Measurements from ENCODE around the gene UTP11. TPM values are rescaled to one million over a fixed set of nuclear protein-coding genes. Genes with fewer than 3 reads are reported as not detected.

Gene UTP11
- total RNA-seq, 2 experiments from 2014 or later: 51.2 to 52.3 TPM

DNA sequence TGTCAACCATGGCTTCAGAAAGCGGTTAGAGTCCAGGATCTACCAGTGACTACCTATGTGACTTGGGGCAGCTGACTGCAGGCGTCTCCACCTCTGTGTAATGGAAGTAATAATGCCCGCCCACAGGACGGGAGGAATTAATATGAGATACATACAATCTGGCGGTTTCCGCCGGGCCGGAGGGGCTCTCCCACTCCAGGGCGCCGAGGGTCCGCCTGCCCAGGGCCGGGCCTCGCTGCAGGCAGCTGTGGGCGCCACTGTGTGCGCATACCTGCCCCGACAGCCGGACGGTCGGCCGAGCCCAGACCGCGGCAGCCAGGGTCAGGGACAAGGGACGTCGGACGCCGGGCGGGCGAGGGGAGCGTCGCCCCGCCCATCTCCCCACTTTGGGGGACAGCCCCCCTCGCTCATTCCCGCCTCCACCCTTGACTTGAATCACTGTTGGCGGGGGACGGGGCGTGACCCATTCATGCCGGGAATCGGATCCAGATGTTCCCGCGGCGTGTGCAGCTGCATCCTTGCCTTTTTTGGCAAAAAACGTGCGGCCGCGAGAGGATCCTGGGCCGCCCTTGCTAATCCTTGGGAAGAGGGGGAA is 16.7 kb upstream of the UTP11 start:
- Mint-ChIP-seq H3K27ac (peak overlapping the region; percentile 66), H3K4me3 (peak overlapping the region; percentile 45), H3K27me3 (no peaks in the 10 kb centered on the region), H3K9me3 (no peaks in the 10 kb centered on the region), H3K36me3 (peaks cover 6% of the 10 kb centered on the region), H3K4me1 (ENCODE audit: low read depth) (peaks cover 31% of the 10 kb centered on the region)
- CTCF ChIA-PET: no interaction called here
- DNase-seq: peak; percentile 59
- POLR2A ChIA-PET: interaction anchor here (1.9 kb wide), 1 partner anchor 17 kb away, joined by 4 read pairs; the partner anchor contains the start of gene UTP11
- intact Hi-C loops (cut with micrococcal nuclease): loop anchor here (1.0 kb wide), 1 partner anchor 13 kb away; no protein-coding TSS in a partner anchor

DNA sequence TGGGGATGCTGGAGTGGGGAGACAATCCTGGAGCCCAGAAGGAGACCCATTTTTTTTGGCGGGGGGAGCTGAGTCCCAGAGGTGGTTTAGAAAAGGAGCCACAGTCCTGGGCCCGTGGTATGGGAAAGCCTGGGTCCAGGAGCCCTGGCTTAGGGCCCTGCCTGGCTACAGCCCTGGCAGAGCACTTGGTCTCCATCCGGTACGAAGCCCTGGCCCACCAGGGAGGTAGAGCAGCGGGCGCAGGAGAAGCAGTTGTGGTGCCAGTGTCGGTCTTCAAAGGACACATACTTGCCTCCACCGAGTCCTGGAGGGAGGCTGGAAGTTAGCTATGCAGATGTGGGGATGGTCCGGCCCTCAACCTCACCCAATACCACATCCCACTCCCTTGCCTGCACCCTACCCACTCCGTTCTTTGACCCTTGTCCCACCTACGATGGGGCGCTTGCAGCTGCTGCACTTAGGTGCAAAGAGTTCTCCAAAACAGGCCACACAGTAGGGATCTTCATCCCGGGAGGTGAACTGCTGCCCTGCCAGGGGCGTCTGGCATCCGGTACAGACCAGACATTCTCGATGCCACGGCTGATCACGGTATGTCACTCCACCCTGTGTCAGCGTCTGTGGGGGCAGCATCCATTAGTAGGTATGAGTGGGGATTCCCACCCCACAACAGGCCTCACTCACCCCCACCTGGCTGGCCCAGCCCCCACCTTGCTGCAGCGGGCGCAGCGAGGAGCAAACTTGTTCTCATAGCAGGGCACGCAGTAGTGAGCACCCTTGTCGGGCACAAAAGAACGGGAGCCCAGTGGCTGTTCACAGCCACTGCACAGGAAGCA is 15.1 kb upstream of the UTP11 start:
- DNase-seq: no peak
- Mint-ChIP-seq H3K27me3 (no peaks in the 10 kb centered on the region), H3K9me3 (no peaks in the 10 kb centered on the region), H3K4me1 (ENCODE audit: low read depth) (peaks cover 34% of the 10 kb centered on the region), H3K4me3 (no peak overlapping the region), H3K36me3 (peaks cover 6% of the 10 kb centered on the region), H3K27ac (no peak overlapping the region)
- intact Hi-C loops (cut with micrococcal nuclease): no loop called here
- ChIA-PET POLR2A (interaction anchor here (2.2 kb wide), 1 partner anchor 16 kb away, joined by 6 read pairs; the partner anchor contains the start of gene UTP11), CTCF (no interaction called here)

- Mint-ChIP-seq H3K27ac (no peak overlapping the region), H3K36me3 (peaks cover 6% of the 10 kb centered on the region), H3K4me1 (ENCODE audit: low read depth) (peaks cover 36% of the 10 kb centered on the region), H3K4me3 (no peak overlapping the region), H3K9me3 (no peaks in the 10 kb centered on the region), H3K27me3 (no peaks in the 10 kb centered on the region)
- intact Hi-C loops (cut with micrococcal nuclease): no loop called here
- POLR2A ChIA-PET: interaction anchor here (1.0 to 2.2 kb wide), 2 partner anchors 15 to 17 kb away, joined by 3 to 6 read pairs; partner anchors contain the start of gene UTP11
- DNase-seq: no peak
- CTCF ChIA-PET: no interaction called here
Observed at GRCh38 chr1:37998089-37998808, 14.3 kb upstream of the UTP11 start.

- ChIA-PET CTCF (interaction anchor here (2.2 kb wide), 1 partner anchor 9 kb away, joined by 19 read pairs; the partner anchor contains the start of gene SF3A3), POLR2A (interaction anchor here (1.0 to 2.2 kb wide), 2 partner anchors 14 to 17 kb away, joined by 3 to 6 read pairs; partner anchors contain the start of gene UTP11)
- Mint-ChIP-seq H3K27ac (peak overlapping the region; percentile 82), H3K9me3 (no peaks in the 10 kb centered on the region), H3K27me3 (peaks cover 1% of the 10 kb centered on the region), H3K4me1 (ENCODE audit: low read depth) (peaks cover 43% of the 10 kb centered on the region), H3K36me3 (peaks cover 6% of the 10 kb centered on the region), H3K4me3 (no peak overlapping the region)
- intact Hi-C loops (cut with micrococcal nuclease): no loop called here
- DNase-seq: peak; percentile 37
Observed at GRCh38 chr1:37998913-37999429, 13.6 kb upstream of the UTP11 start.

- DNase-seq: peak; percentile 39
- Mint-ChIP-seq H3K27me3 (peaks cover 1% of the 10 kb centered on the region), H3K27ac (peak overlapping the region; percentile 82), H3K36me3 (peaks cover 10% of the 10 kb centered on the region), H3K4me3 (no peak overlapping the region), H3K9me3 (no peaks in the 10 kb centered on the region), H3K4me1 (ENCODE audit: low read depth) (peaks cover 47% of the 10 kb centered on the region)
- ChIA-PET CTCF (interaction anchor here (2.2 kb wide), 1 partner anchor 9 kb away, joined by 19 read pairs; the partner anchor contains the start of gene SF3A3), POLR2A (interaction anchor here (2.2 kb wide), 1 partner anchor 14 kb away, joined by 6 read pairs; the partner anchor contains the start of gene UTP11)
- intact Hi-C loops (cut with micrococcal nuclease): no loop called here
Observed at GRCh38 chr1:37999430-38000232, 12.9 kb upstream of the UTP11 start.

GRCh38 chr1:38000233-38000528 is 12.4 kb upstream of the UTP11 start:
- ChIA-PET CTCF (interaction anchor here (0.9 to 2.2 kb wide), 2 partner anchors 10 to 27 kb away, joined by 3 to 19 read pairs; partner anchors contain the start of gene SF3A3), POLR2A (interaction anchor here (0.8 kb wide), 1 partner anchor 13 kb away, joined by 3 read pairs; no protein-coding TSS in a partner anchor)
- H3K27me3 Mint-ChIP-seq: peaks cover 1% of the 10 kb centered on the region
- no peak overlapping the region for H3K4me3 Mint-ChIP-seq
- H3K27ac Mint-ChIP-seq: peak overlapping the region; percentile 52
- no peaks in the 10 kb centered on the region for H3K9me3 Mint-ChIP-seq
- DNase-seq: no peak
- H3K36me3 Mint-ChIP-seq: peaks cover 10% of the 10 kb centered on the region
- intact Hi-C loops (cut with micrococcal nuclease): no loop called here
- peaks cover 43% of the 10 kb centered on the region for H3K4me1 Mint-ChIP-seq (ENCODE audit: low read depth)

GRCh38 chr1:38000529-38001455 is 11.7 kb upstream of the UTP11 start:
- intact Hi-C loops (cut with micrococcal nuclease): no loop called here
- peak overlapping the region; percentile 52 for H3K27ac Mint-ChIP-seq
- H3K36me3 Mint-ChIP-seq: peaks cover 10% of the 10 kb centered on the region
- H3K4me1 Mint-ChIP-seq (ENCODE audit: low read depth): peaks cover 41% of the 10 kb centered on the region
- H3K9me3 Mint-ChIP-seq: no peaks in the 10 kb centered on the region
- no peak for DNase-seq
- H3K27me3 Mint-ChIP-seq: peaks cover 1% of the 10 kb centered on the region
- POLR2A ChIA-PET: interaction anchor here (0.8 kb wide), 1 partner anchor 13 kb away, joined by 3 read pairs; no protein-coding TSS in a partner anchor
- no peak overlapping the region for H3K4me3 Mint-ChIP-seq
- CTCF ChIA-PET: interaction anchor here (0.9 to 2.2 kb wide), 2 partner anchors 10 to 26 kb away, joined by 3 to 19 read pairs; partner anchors contain the start of gene SF3A3

DNA sequence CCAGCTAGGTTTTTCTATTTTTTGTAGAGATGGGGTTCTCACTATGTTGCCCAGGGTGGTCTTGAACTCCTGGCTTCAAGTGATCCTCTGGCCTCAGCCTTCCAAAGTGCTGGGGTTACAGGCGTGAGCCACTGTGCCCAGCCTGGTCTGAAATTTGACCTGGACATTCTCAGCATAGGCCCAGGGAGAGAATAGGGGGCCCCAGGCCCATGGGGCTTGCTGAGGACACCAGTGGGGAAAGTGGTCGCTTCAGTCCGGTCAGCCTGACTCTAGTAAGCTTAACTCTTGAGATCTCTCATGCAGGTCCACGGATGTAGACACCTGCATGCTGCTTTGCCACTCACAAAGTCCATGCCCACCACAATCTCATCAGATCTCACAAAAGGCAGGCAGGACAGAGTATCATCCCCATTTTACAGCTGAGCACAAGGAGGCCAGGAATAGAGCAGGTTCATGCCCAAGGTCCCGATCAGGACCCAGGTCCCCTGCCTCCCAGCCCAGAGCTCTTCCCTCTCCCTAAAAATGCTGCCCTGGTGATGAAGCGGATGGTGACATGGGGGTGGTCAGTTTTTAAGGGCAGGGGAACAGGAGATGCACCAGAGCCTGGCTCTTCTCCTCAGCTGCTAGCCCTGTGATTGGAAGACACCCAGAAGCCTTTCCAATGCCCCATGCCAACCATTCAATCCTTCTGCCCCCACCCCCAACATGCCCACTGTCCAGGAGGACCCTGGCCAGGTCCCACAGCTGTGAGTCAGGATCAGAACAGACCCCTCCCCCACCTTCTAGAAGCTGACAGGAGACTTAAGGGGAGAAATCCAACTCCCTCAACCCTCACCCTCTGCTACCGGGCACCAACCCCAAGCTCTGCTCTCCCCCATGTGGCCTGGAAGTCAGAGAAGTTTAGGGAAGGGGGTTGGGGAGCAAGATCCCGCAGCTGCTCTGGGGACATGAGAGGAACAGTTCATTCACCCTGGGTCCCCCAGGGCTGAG is 9.0 kb upstream of the UTP11 start:
- peak overlapping the region; percentile 61 for H3K27ac Mint-ChIP-seq
- DNase-seq: no peak
- peaks cover 1% of the 10 kb centered on the region for H3K27me3 Mint-ChIP-seq
- peaks cover 6% of the 10 kb centered on the region for H3K36me3 Mint-ChIP-seq
- intact Hi-C loops (cut with micrococcal nuclease): no loop called here
- peaks cover 40% of the 10 kb centered on the region for H3K4me1 Mint-ChIP-seq (ENCODE audit: low read depth)
- no peaks in the 10 kb centered on the region for H3K9me3 Mint-ChIP-seq
- ChIA-PET POLR2A (interaction anchor here (1.2 to 1.4 kb wide), 2 partner anchors 9 to 13 kb away, joined by 4 to 6 read pairs; partner anchors contain the start of gene UTP11), CTCF (interaction anchor here (0.7 to 1.5 kb wide), 3 partner anchors 10 to 68 kb away, joined by 4 to 10 read pairs (median 5); no protein-coding TSS in a partner anchor)
- H3K4me3 Mint-ChIP-seq: peak overlapping the region; percentile 80

- Mint-ChIP-seq H3K4me3 (peak overlapping the region; percentile 80), H3K9me3 (no peaks in the 10 kb centered on the region), H3K27ac (peak overlapping the region; percentile 61), H3K27me3 (peaks cover 1% of the 10 kb centered on the region), H3K4me1 (ENCODE audit: low read depth) (peaks cover 41% of the 10 kb centered on the region), H3K36me3 (peaks cover 4% of the 10 kb centered on the region)
- CTCF ChIA-PET: interaction anchor here (1.1 to 1.5 kb wide), 2 partner anchors 14 to 67 kb away, joined by 4 to 10 read pairs; no protein-coding TSS in a partner anchor
- POLR2A ChIA-PET: interaction anchor here (1.4 kb wide), 1 partner anchor 8 kb away, joined by 6 read pairs; the partner anchor contains the start of gene UTP11
- DNase-seq: no peak
- intact Hi-C loops (cut with micrococcal nuclease): no loop called here
Observed at GRCh38 chr1:38004284-38005108, 8.0 kb upstream of the UTP11 start.
